HepG2 (cell line): ENCODE measurements around the gene TMEM253. TPM values are rescaled to one million over a fixed set of nuclear protein-coding genes. Genes with fewer than 3 reads are reported as not detected.

Experiments
- ATAC-seq: fragments of 200-7000 bp; cut with Tn5 transposase; 3 replicates; pipeline ENCODE4 v1.9.1; 2020; ENCODE audit warnings: mild to moderate bottlenecking, moderate library complexity
- BruUV-seq: library from RNA; stranded (reverse); fragments of 400-500 nt; replicated peaks from 2 replicates; lab custom pipeline; 2021; lab: Mats Ljungman, UMichigan
- CTCF ChIA-PET: fragments of 300-600 bp; formaldehyde crosslinking; extraction: SDS; loops from one replicate; lab custom pipeline; 2021; ENCODE audit warnings: low total read pairs, inconsistent platforms, low intra/inter-chr PET ratio; lab: Yijun Ruan, JAX
- POLR2A ChIA-PET: fragments of 350-600 bp; sonication (Branson Sonifier 250); formaldehyde crosslinking; loops from one replicate; lab custom pipeline; 2020; ENCODE audit warnings: antibody characterized with exemption, inconsistent platforms; lab: Yijun Ruan, JAX
- DNase-seq: peaks from one replicate; pipeline ENCODE4 v3.0.0-alpha.2; 2015; ENCODE audit warnings: low spot score
- FAIRE-seq: peaks from 3 replicates; lab custom pipeline; 2011; peaks lifted over from hg19 to GRCh38; lab: Jason Lieb, UNC
- H2AFZ ChIP-seq: one replicate; pipeline ENCODE4 v1.6.1; 2011; ENCODE audit warnings: low read length, inconsistent platforms
- H3K27ac ChIP-seq: fragments of 300-600 bp; 3 replicates; pipeline ENCODE4 v1.8.0; 2011; ENCODE audit warnings: mixed run types, mild to moderate bottlenecking, mixed read lengths, low read length, inconsistent platforms; ENCODE audit not compliant: insufficient read depth; ENCODE audit errors: extremely low read length
- H3K27me3 ChIP-seq, 2 experiments: fragments of 200-600 bp in 1 of 2; 2 replicates in 1 of 2; 3 replicates in 1 of 2; pipeline versions ENCODE4 v1.6.0 to v1.8.0; 2011; ENCODE audit warnings: low read length in 2 of 2, mild to moderate bottlenecking in 2 of 2, moderate library complexity in 2 of 2, inconsistent platforms in 1 of 2; ENCODE audit not compliant: insufficient read depth in 2 of 2, control insufficient read depth in 1 of 2
- H3K36me3 ChIP-seq, 2 experiments: fragments of 200-600 bp in 1 of 2; replicated peaks in 1 of 2; 2 replicates in 1 of 2; 3 replicates in 1 of 2; pipeline versions ENCODE4 v1.5.1 to v1.8.0; 2011; ENCODE audit warnings: low read length in 2 of 2, inconsistent platforms in 1 of 2; ENCODE audit not compliant: insufficient read depth in 2 of 2, control insufficient read depth in 1 of 2
- H3K4me1 ChIP-seq: 2 replicates; pipeline ENCODE4 v1.5.1; 2012; ENCODE audit warnings: low read length, inconsistent platforms; ENCODE audit not compliant: insufficient read depth
- H3K4me2 ChIP-seq: 2 replicates; pipeline ENCODE4 v1.6.0; 2011; ENCODE audit warnings: low read depth, low read length, inconsistent platforms
- H3K4me3 ChIP-seq, 3 experiments: fragments of 200-600 bp in 1 of 3; sonication (generic), shearing (Covaris generic) in 1 of 3; replicated peaks in 1 of 3; 2 replicates each; pipeline ENCODE4 v1.5.1; 2011 to 2016; ENCODE audit warnings: low read length in 3 of 3, inconsistent platforms in 2 of 3, low read depth in 2 of 3, mild to moderate bottlenecking in 2 of 3, control low read depth in 1 of 3, mixed read lengths in 1 of 3; ENCODE audit not compliant: insufficient read depth in 1 of 3
- H3K79me2 ChIP-seq: one replicate; pipeline ENCODE4 v1.6.1; 2011; ENCODE audit warnings: low read length, inconsistent platforms; ENCODE audit not compliant: insufficient read depth
- H3K9ac ChIP-seq: 2 replicates; pipeline ENCODE4 v1.6.0; 2011; ENCODE audit warnings: mild to moderate bottlenecking, low read depth, low read length, inconsistent platforms; ENCODE audit not compliant: insufficient read depth
- H3K9me3 ChIP-seq: 2 replicates; pipeline ENCODE4 v1.5.1; 2012; ENCODE audit warnings: mild to moderate bottlenecking, low read length
- H4K20me1 ChIP-seq: 2 replicates; pipeline ENCODE4 v1.6.0; 2011; ENCODE audit warnings: inconsistent platforms, mild to moderate bottlenecking, low read length, moderate library complexity; ENCODE audit not compliant: insufficient read depth
- ELF1 ChIP-seq: sonication (generic); formaldehyde crosslinking; IDR thresholded peaks from 2 replicates; pipeline ENCODE4 v1.4.0; 2020; ENCODE audit warnings: missing genetic modification reagents
- PHF20 ChIP-seq: sonication (generic); formaldehyde crosslinking; IDR thresholded peaks from 2 replicates; pipeline ENCODE4 v1.5.0; 2020; ENCODE audit warnings: mild to moderate bottlenecking, missing genetic modification reagents
- SCMH1 ChIP-seq: sonication (generic); formaldehyde crosslinking; IDR thresholded peaks from 2 replicates; pipeline ENCODE4 v1.9.0; 2021; ENCODE audit warnings: missing genetic modification reagents, mild to moderate bottlenecking, borderline replicate concordance
- SMARCE1 ChIP-seq: fragments of 450-650 bp; IDR thresholded peaks from 2 replicates; pipeline ENCODE4 v1.6.1; 2017; ENCODE audit warnings: borderline replicate concordance
- STAG1 ChIP-seq: sonication (generic); formaldehyde crosslinking; IDR thresholded peaks from 2 replicates; pipeline ENCODE4 v1.4.0; 2020; ENCODE audit warnings: missing genetic modification reagents
- THAP8 ChIP-seq: sonication (generic); formaldehyde crosslinking; IDR thresholded peaks from 2 replicates; pipeline ENCODE4 v1.5.1; 2020; ENCODE audit warnings: missing genetic modification reagents, mild to moderate bottlenecking, borderline replicate concordance
- ZFYVE20 ChIP-seq: sonication (generic); formaldehyde crosslinking; IDR thresholded peaks from 2 replicates; pipeline ENCODE4 v1.8.0; 2023; ENCODE audit warnings: low read depth, mild to moderate bottlenecking, moderate library complexity, missing genetic modification reagents, borderline replicate concordance
- ZNF234 ChIP-seq: sonication (generic); formaldehyde crosslinking; conservative IDR thresholded peaks from 2 replicates; pipeline ENCODE4 v1.5.1; 2020; ENCODE audit warnings: mild to moderate bottlenecking, missing genetic modification reagents
- ZNF430 ChIP-seq: sonication (generic); formaldehyde crosslinking; IDR thresholded peaks from 2 replicates; pipeline ENCODE4 v1.9.0; 2021; ENCODE audit warnings: mild to moderate bottlenecking, missing genetic modification reagents
- ZNF703 ChIP-seq: sonication (generic); formaldehyde crosslinking; IDR thresholded peaks from 2 replicates; pipeline ENCODE4 v1.5.1; 2020; ENCODE audit warnings: missing genetic modification reagents, mild to moderate bottlenecking, moderate library complexity, borderline replicate concordance
- ZNF850 ChIP-seq: sonication (generic); formaldehyde crosslinking; conservative IDR thresholded peaks from 2 replicates; pipeline ENCODE4 v1.9.0; 2021; ENCODE audit warnings: mild to moderate bottlenecking, missing genetic modification reagents
- WGBS: methylation state at CpG from one replicate; pipeline ENCODE4 v1.1.6; 2017; ENCODE audit warnings: low lambda C conversion rate; 5-methylcytosine and 5-hydroxymethylcytosine counted together
- in situ Hi-C: cut with HindIII; loops from 2 replicates; pipeline ENCODE4 v1.10.0; 2017; ENCODE audit warnings: low pct_unique_long_range_greater_than_20kb; ENCODE audit not compliant: extremely low pct_ligation_motif_present
- intact Hi-C: fragments of 100-400 bp; cut with micrococcal nuclease; formaldehyde crosslinking; loops from one replicate; pipeline ENCODE4 v1.10.0; 2022; ENCODE audit not compliant: unreplicated experiment
- polyA plus RNA-seq, 8 experiments: library from polyadenylated mRNA; depleted of rRNA in 3 of 8; stranded (reverse) in 7 of 8; unstranded in 1 of 8; fragments of >200 nt; fragmentation: Illumina TruSeq in 4 of 8; extraction: Trizol in 4 of 8; gene quantifications; 2 replicates each; pipeline versions ENCODE4 v1.2.1 to v1.2.3, GENCODE V29; 2011 to 2016; ENCODE audit warnings: low read depth in 4 of 8, missing spikeins in 1 of 8, mixed read lengths in 1 of 8; ENCODE audit not compliant: insufficient read depth in 1 of 8
- total RNA-seq, 5 experiments: library from RNA; depleted of rRNA; stranded (reverse); fragments of >200 nt; fragmentation: Illumina TruSeq; extraction: Trizol; gene quantifications; 2 replicates each; pipeline ENCODE4 v1.2.3, GENCODE V29; 2016; ENCODE audit warnings: low read depth in 1 of 5
- TF ChIP-seq, protein P1 (sequence below): sonication (generic); formaldehyde crosslinking; IDR thresholded peaks from 2 replicates; pipeline ENCODE4 v1.9.0; 2021; ENCODE audit warnings: missing genetic modification reagents, borderline replicate concordance
- TF ChIP-seq, protein P2 (sequence below), 2 experiments: fragments of 450-650 bp in 1 of 2; sonication (generic) in 1 of 2; formaldehyde crosslinking in 1 of 2; IDR thresholded peaks; 2 replicates each; pipeline versions ENCODE4 v1.6.1 to v1.8.0; 2016 to 2022; ENCODE audit warnings: antibody characterized with exemption in 1 of 2, mild to moderate bottlenecking in 1 of 2, missing genetic modification reagents in 1 of 2

TMEM253 gene
- total and polyA plus RNA-seq, 2 of the 13 experiments (the other 11 are each of a cell fraction or from before 2014, with no cell fraction given), result 0.29 to 0.45 TPM

DNA sequence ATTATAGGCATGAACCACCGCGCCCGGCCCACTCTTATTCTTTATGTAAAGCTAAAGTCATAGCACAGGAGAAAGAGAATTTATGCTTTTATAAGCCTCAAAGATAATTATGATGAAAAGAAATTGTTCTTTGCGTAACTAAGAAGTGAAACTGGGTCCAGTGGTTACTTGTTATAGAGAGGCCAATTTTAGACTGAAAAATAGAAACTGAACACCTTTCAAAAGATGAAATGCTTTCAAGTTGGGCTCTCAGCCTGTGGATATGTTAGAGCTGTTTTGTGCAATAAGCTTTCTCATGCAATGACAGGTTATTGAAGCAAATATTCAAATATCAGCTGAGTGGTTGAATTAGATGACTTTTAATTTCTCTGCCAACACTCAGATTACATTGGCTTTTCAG, 7.9 kb downstream of the TMEM253 start:
- no TSS peak for BruUV-seq
- H3K4me3 ChIP-seq, result no peak overlapping the region
- 95% methylated on average over 4 of the region's 4 CpGs for WGBS
- no peak overlapping the region for H3K27ac ChIP-seq
- no peaks in the 10 kb centered on the region for H3K27me3 ChIP-seq
- H3K79me2 ChIP-seq, result no peaks in the 10 kb centered on the region
- DNase-seq (no peak), FAIRE-seq (no peak), ATAC-seq (no peak)
- H3K9me3 ChIP-seq, result no peaks in the 10 kb centered on the region
- intact Hi-C loops (no loop called here), in situ Hi-C loops (no loop called here)
- no peak overlapping the region for H3K4me2 ChIP-seq
- CTCF ChIA-PET, result interaction anchor here (8.0 kb wide), 1 partner anchor 16 kb away, joined by 320 read pairs; the partner anchor contains the start of gene ZNF219
- no peak overlapping the region for H2AFZ ChIP-seq
- H3K9ac ChIP-seq, result no peak overlapping the region
- H3K4me1 ChIP-seq, result peaks cover 59% of the 10 kb centered on the region
- H4K20me1 ChIP-seq, result no peaks in the 10 kb centered on the region
- H3K36me3 ChIP-seq, result no peaks in the 10 kb centered on the region
- POLR2A ChIA-PET, result interaction anchor here (0.9 kb wide), 1 partner anchor 53 kb away, joined by 3 read pairs; no protein-coding TSS in a partner anchor
- TF ChIP-seq STAG1 (CRISPR knock-in tag) (no peak), ELF1 (no peak), ZNF234 (CRISPR knock-in tag) (no peak), ZNF703 (CRISPR knock-in tag) (no peak), SMARCE1 (no peak), ZNF850 (CRISPR knock-in tag) (no peak), SCMH1 (CRISPR knock-in tag) (no peak), THAP8 (CRISPR knock-in tag) (no peak), ZNF430 (no peak), ZFYVE20 (CRISPR knock-in tag) (no peak), PHF20 (no peak)
- TF ChIP-seq, protein P1, sequence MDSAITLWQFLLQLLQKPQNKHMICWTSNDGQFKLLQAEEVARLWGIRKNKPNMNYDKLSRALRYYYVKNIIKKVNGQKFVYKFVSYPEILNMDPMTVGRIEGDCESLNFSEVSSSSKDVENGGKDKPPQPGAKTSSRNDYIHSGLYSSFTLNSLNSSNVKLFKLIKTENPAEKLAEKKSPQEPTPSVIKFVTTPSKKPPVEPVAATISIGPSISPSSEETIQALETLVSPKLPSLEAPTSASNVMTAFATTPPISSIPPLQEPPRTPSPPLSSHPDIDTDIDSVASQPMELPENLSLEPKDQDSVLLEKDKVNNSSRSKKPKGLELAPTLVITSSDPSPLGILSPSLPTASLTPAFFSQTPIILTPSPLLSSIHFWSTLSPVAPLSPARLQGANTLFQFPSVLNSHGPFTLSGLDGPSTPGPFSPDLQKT, result no peak
- TF ChIP-seq, protein P2, sequence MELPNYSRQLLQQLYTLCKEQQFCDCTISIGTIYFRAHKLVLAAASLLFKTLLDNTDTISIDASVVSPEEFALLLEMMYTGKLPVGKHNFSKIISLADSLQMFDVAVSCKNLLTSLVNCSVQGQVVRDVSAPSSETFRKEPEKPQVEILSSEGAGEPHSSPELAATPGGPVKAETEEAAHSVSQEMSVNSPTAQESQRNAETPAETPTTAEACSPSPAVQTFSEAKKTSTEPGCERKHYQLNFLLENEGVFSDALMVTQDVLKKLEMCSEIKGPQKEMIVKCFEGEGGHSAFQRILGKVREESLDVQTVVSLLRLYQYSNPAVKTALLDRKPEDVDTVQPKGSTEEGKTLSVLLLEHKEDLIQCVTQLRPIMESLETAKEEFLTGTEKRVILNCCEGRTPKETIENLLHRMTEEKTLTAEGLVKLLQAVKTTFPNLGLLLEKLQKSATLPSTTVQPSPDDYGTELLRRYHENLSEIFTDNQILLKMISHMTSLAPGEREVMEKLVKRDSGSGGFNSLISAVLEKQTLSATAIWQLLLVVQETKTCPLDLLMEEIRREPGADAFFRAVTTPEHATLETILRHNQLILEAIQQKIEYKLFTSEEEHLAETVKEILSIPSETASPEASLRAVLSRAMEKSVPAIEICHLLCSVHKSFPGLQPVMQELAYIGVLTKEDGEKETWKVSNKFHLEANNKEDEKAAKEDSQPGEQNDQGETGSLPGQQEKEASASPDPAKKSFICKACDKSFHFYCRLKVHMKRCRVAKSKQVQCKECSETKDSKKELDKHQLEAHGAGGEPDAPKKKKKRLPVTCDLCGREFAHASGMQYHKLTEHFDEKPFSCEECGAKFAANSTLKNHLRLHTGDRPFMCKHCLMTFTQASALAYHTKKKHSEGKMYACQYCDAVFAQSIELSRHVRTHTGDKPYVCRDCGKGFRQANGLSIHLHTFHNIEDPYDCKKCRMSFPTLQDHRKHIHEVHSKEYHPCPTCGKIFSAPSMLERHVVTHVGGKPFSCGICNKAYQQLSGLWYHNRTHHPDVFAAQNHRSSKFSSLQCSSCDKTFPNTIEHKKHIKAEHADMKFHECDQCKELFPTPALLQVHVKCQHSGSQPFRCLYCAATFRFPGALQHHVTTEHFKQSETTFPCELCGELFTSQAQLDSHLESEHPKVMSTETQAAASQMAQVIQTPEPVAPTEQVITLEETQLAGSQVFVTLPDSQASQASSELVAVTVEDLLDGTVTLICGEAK (IDR thresholded peaks at IDR 0.05), result no peak
- TF ChIP-seq, protein P2 (CRISPR knock-in tag; IDR thresholded peaks at IDR 0.05), result no peak
